DND-41 (cell line): ENCODE data around the gene DDRGK1.

ENCODE experiments used
- EZH2 ChIP-seq: IDR thresholded peaks from 3 replicates; pipeline ENCODE4 v1.6.1; 2012; ENCODE audit warnings: borderline replicate concordance, low read depth, mild to moderate bottlenecking, moderate library complexity, low read length, inconsistent platforms; ENCODE audit not compliant: severe bottlenecking
- TF ChIP-seq, protein P1 (sequence below): IDR thresholded peaks from 2 replicates; pipeline ENCODE4 v1.5.1; 2012; ENCODE audit warnings: borderline replicate concordance, low read length, moderate library complexity, mild to moderate bottlenecking; ENCODE audit not compliant: poor library complexity, severe bottlenecking; ENCODE audit errors: extremely low read depth

DNA sequence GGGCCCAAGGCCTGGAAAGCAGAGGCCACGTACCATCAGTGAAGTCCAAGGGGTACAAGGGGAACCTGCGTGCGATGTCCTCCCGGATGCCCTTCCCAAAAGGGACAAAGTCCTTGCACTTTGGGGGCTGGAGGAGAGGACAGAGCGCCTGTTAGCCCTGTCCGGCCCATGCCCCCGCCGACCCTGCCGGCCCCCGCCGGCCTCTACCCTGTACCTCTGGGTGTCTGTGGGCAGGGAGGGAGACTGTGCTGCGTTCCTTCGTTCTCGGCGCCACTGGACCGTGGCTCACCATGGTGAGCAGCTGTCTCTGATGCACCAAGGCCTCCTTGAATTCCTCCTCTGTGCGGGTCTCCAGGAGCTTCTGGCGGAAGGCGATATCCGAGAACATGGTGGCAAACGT lies 26.6 kb upstream of the DDRGK1 start:
- TF ChIP-seq, protein P1, sequence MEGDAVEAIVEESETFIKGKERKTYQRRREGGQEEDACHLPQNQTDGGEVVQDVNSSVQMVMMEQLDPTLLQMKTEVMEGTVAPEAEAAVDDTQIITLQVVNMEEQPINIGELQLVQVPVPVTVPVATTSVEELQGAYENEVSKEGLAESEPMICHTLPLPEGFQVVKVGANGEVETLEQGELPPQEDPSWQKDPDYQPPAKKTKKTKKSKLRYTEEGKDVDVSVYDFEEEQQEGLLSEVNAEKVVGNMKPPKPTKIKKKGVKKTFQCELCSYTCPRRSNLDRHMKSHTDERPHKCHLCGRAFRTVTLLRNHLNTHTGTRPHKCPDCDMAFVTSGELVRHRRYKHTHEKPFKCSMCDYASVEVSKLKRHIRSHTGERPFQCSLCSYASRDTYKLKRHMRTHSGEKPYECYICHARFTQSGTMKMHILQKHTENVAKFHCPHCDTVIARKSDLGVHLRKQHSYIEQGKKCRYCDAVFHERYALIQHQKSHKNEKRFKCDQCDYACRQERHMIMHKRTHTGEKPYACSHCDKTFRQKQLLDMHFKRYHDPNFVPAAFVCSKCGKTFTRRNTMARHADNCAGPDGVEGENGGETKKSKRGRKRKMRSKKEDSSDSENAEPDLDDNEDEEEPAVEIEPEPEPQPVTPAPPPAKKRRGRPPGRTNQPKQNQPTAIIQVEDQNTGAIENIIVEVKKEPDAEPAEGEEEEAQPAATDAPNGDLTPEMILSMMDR, result no peak
- TF ChIP-seq EZH2, result no peak
